GM12874 (cell line): ENCODE measurements around the gene CYBC1.

Source experiments
- CTCF ChIP-seq: IDR thresholded peaks from 2 replicates; pipeline ENCODE4 v1.5.1; 2011; ENCODE audit warnings: low read depth, mild to moderate bottlenecking, control low read depth, low read length, moderate library complexity; ENCODE audit not compliant: insufficient read depth

The CYBC1 gene

GRCh38 chr17:82419540-82419939, 31.0 kb downstream of the CYBC1 start:
- no peak for TF ChIP-seq CTCF

GRCh38 chr17:82418001-82418986, 32.3 kb downstream of the CYBC1 start, which contains the start of the genes HEXD and OGFOD3:
Gene HEXD, plus strand, starts transcription at chr17:82418347. Its CDS starts 1,453 bp downstream, at chr17:82419800.
Gene OGFOD3, minus strand, starts transcription at chr17:82418586. Its CDS starts 101 bp downstream, at chr17:82418485.
- TF ChIP-seq CTCF, result no peak

GRCh38 chr17:82416771-82417170, 33.8 kb downstream of the CYBC1 start:
- TF ChIP-seq CTCF, result no peak

- no peak for TF ChIP-seq CTCF
Measured at GRCh38 chr17:82416264-82416663, 34.3 kb downstream of the CYBC1 start.

- TF ChIP-seq CTCF, result no peak
Measured at GRCh38 chr17:82415786-82416185, 34.8 kb downstream of the CYBC1 start.

- TF ChIP-seq CTCF, result no peak
Measured at GRCh38 chr17:82415336-82415735, 35.2 kb downstream of the CYBC1 start.

- peak; percentile 65 for TF ChIP-seq CTCF
Measured at GRCh38 chr17:82414548-82415281, 35.8 kb downstream of the CYBC1 start.
